ENCODE results near the gene ZNF497. TPM values are rescaled to one million over a fixed set of nuclear protein-coding genes. Genes with fewer than 3 reads are reported as not detected.

Gene ZNF497
- total and polyA plus RNA-seq, 12 donors, result 0.14 to 0.73 (median 0.30) TPM; not detected in 1

DNA sequence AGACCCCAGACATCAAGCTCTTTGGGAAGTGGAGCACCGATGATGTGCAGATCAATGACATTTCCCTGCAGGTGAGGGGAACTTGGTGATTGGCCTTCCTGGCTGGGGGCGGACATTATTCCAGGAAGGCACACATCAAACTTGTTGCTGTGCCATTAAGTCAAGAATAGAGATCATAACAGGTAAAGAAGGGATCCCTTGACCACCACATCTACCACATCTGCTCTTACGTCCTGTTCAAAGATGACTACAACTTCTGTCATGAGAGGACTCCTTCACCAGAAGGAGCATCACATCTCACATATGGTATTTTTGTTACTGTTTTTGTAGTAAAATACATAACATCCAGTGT lies 25.6 kb upstream of the ZNF497 start:
- no peaks in the 10 kb centered on the region for H3K27me3 ChIP-seq
- no peaks in the 10 kb centered on the region for H3K9me3 ChIP-seq
- DNase-seq (no peak), ATAC-seq (no peak)
- peaks cover 13 to 47% (median 30%) of the 10 kb centered on the region in 9 donors for H3K4me1 ChIP-seq
- TF ChIP-seq, protein P1, sequence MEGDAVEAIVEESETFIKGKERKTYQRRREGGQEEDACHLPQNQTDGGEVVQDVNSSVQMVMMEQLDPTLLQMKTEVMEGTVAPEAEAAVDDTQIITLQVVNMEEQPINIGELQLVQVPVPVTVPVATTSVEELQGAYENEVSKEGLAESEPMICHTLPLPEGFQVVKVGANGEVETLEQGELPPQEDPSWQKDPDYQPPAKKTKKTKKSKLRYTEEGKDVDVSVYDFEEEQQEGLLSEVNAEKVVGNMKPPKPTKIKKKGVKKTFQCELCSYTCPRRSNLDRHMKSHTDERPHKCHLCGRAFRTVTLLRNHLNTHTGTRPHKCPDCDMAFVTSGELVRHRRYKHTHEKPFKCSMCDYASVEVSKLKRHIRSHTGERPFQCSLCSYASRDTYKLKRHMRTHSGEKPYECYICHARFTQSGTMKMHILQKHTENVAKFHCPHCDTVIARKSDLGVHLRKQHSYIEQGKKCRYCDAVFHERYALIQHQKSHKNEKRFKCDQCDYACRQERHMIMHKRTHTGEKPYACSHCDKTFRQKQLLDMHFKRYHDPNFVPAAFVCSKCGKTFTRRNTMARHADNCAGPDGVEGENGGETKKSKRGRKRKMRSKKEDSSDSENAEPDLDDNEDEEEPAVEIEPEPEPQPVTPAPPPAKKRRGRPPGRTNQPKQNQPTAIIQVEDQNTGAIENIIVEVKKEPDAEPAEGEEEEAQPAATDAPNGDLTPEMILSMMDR (IDR thresholded peaks at IDR 0.05), result no peak
- intact Hi-C loops (cut with DNase I), result no loop called here
- 86% methylated on average over 3 of the region's 3 CpGs for WGBS, 2 donors
- peak overlapping the region in 1 of 10 donors; percentile 99 for H3K27ac ChIP-seq
- H3K36me3 ChIP-seq, result peaks cover 0 to 54% (median 22%) of the 10 kb centered on the region in 9 donors
- H3K4me3 ChIP-seq, result peak overlapping the region; percentile 63 to 92 (median 86)

DNA sequence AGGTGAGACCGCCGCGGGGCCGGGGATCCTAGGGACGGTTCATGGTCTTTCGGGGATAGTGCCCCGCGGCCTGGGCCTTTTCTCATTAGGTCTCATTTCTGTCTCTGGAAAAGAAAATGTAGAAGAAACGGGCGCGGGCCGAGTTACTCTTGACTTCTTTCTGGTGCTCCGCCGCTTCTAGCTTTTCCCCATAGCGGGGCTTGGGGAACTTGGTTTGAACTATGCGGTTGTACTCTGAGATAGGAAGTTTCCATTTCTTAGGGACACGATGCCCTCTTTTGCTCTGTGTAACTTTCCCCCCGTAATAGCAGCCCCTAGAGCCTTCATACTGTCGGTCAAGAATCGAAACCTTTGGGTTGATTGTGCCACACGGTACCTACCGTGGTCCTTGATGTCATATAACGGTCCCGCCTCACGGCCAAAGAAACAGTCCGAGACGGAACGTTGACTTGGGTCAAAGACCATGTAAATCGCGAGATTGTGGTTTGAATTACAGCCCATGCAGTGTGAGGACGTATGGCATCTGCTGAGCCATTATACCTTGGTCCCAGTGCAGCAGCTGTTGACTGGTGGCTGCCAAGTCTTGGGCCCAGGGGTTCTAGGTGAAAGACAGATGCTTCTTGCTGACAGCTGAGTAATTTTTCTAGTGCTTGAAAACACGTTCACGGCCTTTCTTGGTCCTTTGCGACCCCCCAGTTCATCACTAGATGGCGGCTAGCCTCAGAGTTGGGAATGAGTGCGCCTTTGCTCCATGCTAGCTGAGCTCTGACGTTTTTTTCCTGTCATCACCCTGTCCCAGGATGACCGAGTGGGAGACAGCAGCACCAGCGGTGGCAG lies 25.0 kb upstream of the ZNF497 start:
- intact Hi-C loops (cut with DNase I), result loop anchor here in 2 of 10 donors (2.0 kb wide), 2 partner anchors 13 to 61 kb away; partner anchors contain the start of gene ZSCAN22 (in 1 of the 2)
- Histone ChIP-seq H3K27me3 (no peaks in the 10 kb centered on the region), H3K36me3 (peaks cover 0 to 48% (median 18%) of the 10 kb centered on the region in 9 donors), H3K27ac (peak overlapping the region; percentile 3 to 100 (median 98)), H3K4me1 (peaks cover 13 to 47% (median 30%) of the 10 kb centered on the region in 9 donors), H3K4me3 (peak overlapping the region; percentile 63 to 92 (median 86)), H3K9me3 (no peaks in the 10 kb centered on the region)
- 6% methylated on average over 39 of the region's 39 CpGs for WGBS, 2 donors
- no peak for DNase-seq
- TF ChIP-seq, protein P1 (IDR thresholded peaks at IDR 0.05), result no peak
- no peak for ATAC-seq

DNA sequence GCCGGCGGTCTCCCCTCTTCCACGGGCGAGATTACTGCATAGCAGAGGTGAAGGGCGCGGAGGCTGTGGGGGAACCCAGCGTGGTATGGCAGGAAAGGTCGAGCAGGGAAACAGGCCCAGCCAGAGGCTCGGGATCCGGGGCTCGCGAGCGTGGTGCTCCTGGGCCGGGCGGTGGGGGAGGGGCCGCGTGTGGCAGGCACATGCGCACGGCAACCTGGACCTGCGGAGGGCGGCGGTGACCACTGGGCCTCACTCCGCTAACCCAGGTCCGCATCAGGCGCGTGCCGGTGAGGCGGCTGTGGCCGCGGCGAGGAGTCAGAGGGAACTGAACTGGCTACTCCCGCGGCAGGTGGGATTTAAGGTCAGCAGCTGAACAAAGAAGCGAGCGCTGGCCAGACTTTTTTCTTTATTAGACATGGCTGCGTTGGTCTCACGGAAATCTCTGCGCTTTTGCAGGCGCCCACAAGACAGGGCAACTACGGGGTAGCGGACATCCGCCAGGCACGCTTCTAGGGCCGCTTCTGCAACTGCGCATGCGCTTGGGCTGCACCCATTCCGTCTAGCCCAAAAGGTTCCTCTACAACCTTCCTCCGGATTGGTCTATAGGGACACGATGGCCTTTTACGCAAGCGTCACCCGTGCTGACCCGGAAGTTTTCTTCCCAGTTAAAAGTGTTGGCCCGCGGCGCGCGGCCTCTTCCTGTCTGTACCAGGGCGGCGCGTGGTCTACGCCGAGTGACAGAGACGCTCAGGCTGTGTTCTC lies 24.2 kb upstream of the ZNF497 start, which contains the start of gene RPS5:
Gene RPS5 (plus strand): TSS at position 694 of the 762 bp plus-strand sequence. CDS start 869 bp downstream, outside the sequence.
- Histone ChIP-seq H3K27ac (peak within 1 kb of the TSS; percentile 90 to 100 (median 98)), H3K27me3 (no peaks in the 10 kb centered on the region), H3K36me3 (peaks cover 0 to 40% (median 16%) of the 10 kb centered on the region in 9 donors), H3K4me3 (peak within 1 kb of the TSS; percentile 63 to 92 (median 86)), H3K9me3 (no peaks in the 10 kb centered on the region), H3K4me1 (peaks cover 14 to 54% (median 35%) of the 10 kb centered on the region in 9 donors)
- 0% methylated on average over 64 of the region's 64 CpGs for WGBS, 2 donors
- DNase-seq (peak; percentile 94 to 97), ATAC-seq (peak; percentile 93 to 98 (median 97))
- intact Hi-C loops (cut with DNase I), result loop anchor here in 2 of 10 donors (2.0 kb wide), 2 partner anchors 14 to 60 kb away; partner anchors contain the start of gene ZSCAN22 (in 1 of the 2)
- TF ChIP-seq, protein P1 (IDR thresholded peaks at IDR 0.05), result no peak

Data from heart right ventricle (tissue), 16 donors.